Vagina (tissue), 2 donors: ENCODE data around the gene RAB4A. TPM values are rescaled to one million over a fixed set of nuclear protein-coding genes. Genes with fewer than 3 reads are reported as not detected.
A peak's percentile ranks its signal among the peaks of the same experiment; 100 is the strongest.

Experiments
- DNase-seq, 2 donors: peaks; one replicate each; pipeline ENCODE4 v3.0.0-alpha.2; 2017; ENCODE audit errors: extremely low spot score in 2 of 2
- H3K27ac ChIP-seq: fragments of 200-600 bp; sonication (generic); one replicate; pipeline ENCODE4 v1.5.1; 2019
- H3K27me3 ChIP-seq: fragments of 200-600 bp; sonication (generic); one replicate; pipeline ENCODE4 v1.5.1; 2019
- H3K36me3 ChIP-seq, 2 donors: fragments of 200-600 bp; sonication (generic); one replicate each; pipeline ENCODE4 v1.5.1; 2017 to 2019
- H3K4me1 ChIP-seq: fragments of 200-600 bp; sonication (generic); one replicate; pipeline ENCODE4 v1.5.1; 2019
- H3K4me3 ChIP-seq, 2 donors: fragments of 200-600 bp; sonication (generic); 1 replicate in 1 of 2; 2 replicates in 1 of 2; pipeline ENCODE4 v1.5.1; 2016 to 2019
- H3K9me3 ChIP-seq: fragments of 200-600 bp; sonication (generic); one replicate; pipeline ENCODE4 v1.5.1; 2019
- POLR2A ChIP-seq, 2 donors: fragments of 450-650 bp; IDR thresholded peaks; one replicate each; pipeline ENCODE4 v1.6.1; 2017; ENCODE audit warnings: antibody characterized with exemption in 2 of 2, mild to moderate bottlenecking in 2 of 2, moderate library complexity in 2 of 2
- POLR2AphosphoS5 ChIP-seq, 2 donors: sonication (generic); formaldehyde crosslinking; IDR thresholded peaks; one replicate each; pipeline ENCODE4 v1.9.0; 2017; ENCODE audit warnings: antibody characterized with exemption in 2 of 2, mild to moderate bottlenecking in 2 of 2, low read depth in 1 of 2; ENCODE audit not compliant: insufficient read depth in 1 of 2
- intact Hi-C: fragments of 100-400 bp; cut with DNase I; formaldehyde crosslinking; loops from one replicate; pipeline ENCODE4 v1.15.1; 2023
- total RNA-seq: library from RNA; depleted of rRNA; stranded (reverse); fragments of >200 nt; gene quantifications from one replicate; pipeline ENCODE4 v1.2.3, GENCODE V29; 2016
- TF ChIP-seq, protein P1 (sequence below), 3 experiments: fragments of 450-650 bp in 2 of 3; fragments of 200-600 bp in 1 of 3; sonication (generic) in 1 of 3; IDR thresholded peaks; one replicate each; pipeline ENCODE4 v1.5.1; 2017 to 2019; ENCODE audit warnings: antibody characterized with exemption in 3 of 3, mild to moderate bottlenecking in 2 of 3, moderate library complexity in 2 of 3

The RAB4A gene
- total RNA-seq, 1 donor from 2014 or later = 16.5 TPM

DNA sequence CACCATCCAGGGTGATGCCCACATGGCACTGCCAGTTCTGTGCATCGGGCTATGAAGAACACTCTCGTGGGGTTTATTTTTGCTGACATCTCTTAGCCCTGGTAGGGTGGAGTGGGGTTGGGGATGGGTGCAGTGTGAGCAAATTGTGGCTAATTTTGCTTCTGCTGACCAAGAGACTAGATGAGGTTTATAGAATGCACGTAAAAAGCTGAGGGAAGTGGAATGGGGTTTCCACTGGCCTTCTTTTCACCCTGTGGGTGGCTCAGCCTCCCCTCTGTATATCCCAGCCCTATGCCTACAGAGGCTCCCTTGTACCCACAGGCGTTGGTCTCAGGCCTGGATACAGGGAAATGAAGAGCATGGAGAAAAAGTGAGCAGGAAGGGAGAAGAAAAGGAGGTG lies 44.1 kb upstream of the RAB4A start:
- Histone ChIP-seq H3K9me3 (no peaks in the 10 kb centered on the region), H3K27ac (no peak overlapping the region), H3K4me1 (peaks cover 45% of the 10 kb centered on the region), H3K36me3 (no peaks in the 10 kb centered on the region), H3K27me3 (no peaks in the 10 kb centered on the region), H3K4me3 (no peak overlapping the region)
- intact Hi-C loops = loop anchor here (2.0 kb wide), 1 partner anchor 490 kb away; no protein-coding TSS in a partner anchor
- TF ChIP-seq, protein P1, sequence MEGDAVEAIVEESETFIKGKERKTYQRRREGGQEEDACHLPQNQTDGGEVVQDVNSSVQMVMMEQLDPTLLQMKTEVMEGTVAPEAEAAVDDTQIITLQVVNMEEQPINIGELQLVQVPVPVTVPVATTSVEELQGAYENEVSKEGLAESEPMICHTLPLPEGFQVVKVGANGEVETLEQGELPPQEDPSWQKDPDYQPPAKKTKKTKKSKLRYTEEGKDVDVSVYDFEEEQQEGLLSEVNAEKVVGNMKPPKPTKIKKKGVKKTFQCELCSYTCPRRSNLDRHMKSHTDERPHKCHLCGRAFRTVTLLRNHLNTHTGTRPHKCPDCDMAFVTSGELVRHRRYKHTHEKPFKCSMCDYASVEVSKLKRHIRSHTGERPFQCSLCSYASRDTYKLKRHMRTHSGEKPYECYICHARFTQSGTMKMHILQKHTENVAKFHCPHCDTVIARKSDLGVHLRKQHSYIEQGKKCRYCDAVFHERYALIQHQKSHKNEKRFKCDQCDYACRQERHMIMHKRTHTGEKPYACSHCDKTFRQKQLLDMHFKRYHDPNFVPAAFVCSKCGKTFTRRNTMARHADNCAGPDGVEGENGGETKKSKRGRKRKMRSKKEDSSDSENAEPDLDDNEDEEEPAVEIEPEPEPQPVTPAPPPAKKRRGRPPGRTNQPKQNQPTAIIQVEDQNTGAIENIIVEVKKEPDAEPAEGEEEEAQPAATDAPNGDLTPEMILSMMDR (IDR thresholded peaks at IDR 0.05) = no peak
- no peak for TF ChIP-seq POLR2A (IDR thresholded peaks at IDR 0.05)
- no peak for TF ChIP-seq POLR2AphosphoS5 (IDR thresholded peaks at IDR 0.05; ENCODE audit: insufficient read depth in 1 of 2, low read depth in 1 of 2)
- no peak for DNase-seq

DNA sequence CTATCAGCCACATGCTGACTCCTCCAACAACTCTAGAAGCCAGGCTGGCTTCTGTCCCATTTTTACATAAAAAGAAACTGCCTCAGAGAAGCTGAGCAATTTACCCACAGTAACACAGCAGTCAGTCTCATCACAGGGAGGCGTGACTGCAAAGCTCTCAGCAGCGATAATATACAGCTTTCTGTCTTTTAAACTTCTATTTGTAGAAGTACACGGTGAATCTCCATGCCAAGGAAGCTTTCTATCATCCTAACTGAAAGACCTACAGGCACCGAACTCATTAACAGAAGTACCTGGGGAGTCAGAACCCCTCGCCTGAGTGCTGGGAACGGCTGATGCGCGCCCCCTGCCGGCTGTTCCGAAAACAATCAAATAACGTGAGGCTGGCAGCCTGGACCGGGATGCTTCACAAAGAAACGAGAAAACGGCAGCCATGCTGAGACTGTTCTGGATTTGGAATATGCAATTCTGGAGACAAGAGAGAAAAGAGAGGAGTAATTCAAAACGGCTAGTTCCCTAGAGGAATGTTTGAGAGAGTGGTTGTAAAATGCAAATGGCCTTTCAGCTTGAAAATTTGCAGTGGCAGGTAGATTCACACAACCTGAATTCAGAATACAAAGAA lies 43.5 kb upstream of the RAB4A start:
- DNase-seq = peak in 1 of 2 donors; percentile 94
- Histone ChIP-seq H3K9me3 (no peaks in the 10 kb centered on the region), H3K27me3 (no peaks in the 10 kb centered on the region), H3K27ac (no peak overlapping the region), H3K4me1 (peaks cover 48% of the 10 kb centered on the region), H3K36me3 (no peaks in the 10 kb centered on the region), H3K4me3 (no peak overlapping the region)
- intact Hi-C loops = loop anchor here (2.0 kb wide), 1 partner anchor 491 kb away; no protein-coding TSS in a partner anchor
- TF ChIP-seq, protein P1 (IDR thresholded peaks at IDR 0.05) = peak; percentile 73 to 79 (median 73)
- TF ChIP-seq POLR2AphosphoS5 (IDR thresholded peaks at IDR 0.05; ENCODE audit: insufficient read depth in 1 of 2, low read depth in 1 of 2) = peak in 1 of 2 donors; percentile 30
- no peak for TF ChIP-seq POLR2A (IDR thresholded peaks at IDR 0.05)

DNA sequence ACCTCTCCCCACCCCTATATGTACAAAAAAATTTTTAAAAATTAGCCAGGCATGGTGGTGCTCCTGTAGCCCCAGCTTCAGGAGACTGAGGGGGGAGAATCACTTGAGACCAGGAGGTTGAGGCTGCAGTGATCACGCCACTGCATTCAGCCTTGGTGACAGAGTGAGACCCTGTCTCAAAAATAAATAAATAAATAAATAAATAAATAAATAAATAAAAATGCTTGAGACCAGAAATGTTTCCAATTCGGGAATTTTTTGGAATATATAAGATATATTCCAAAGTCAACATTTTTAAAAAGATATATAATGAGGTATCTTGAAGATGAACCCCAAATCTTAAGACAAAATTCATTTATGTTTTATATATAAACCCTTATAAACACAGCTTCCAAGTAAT lies 42.4 kb upstream of the RAB4A start:
- Histone ChIP-seq H3K27me3 (no peaks in the 10 kb centered on the region), H3K4me1 (peaks cover 49% of the 10 kb centered on the region), H3K9me3 (no peaks in the 10 kb centered on the region), H3K4me3 (no peak overlapping the region), H3K36me3 (no peaks in the 10 kb centered on the region), H3K27ac (no peak overlapping the region)
- no peak for TF ChIP-seq POLR2AphosphoS5 (IDR thresholded peaks at IDR 0.05; ENCODE audit: insufficient read depth in 1 of 2, low read depth in 1 of 2)
- TF ChIP-seq, protein P1 (IDR thresholded peaks at IDR 0.05) = no peak
- TF ChIP-seq POLR2A (IDR thresholded peaks at IDR 0.05) = no peak
- DNase-seq = no peak
- intact Hi-C loops = no loop called here

DNA sequence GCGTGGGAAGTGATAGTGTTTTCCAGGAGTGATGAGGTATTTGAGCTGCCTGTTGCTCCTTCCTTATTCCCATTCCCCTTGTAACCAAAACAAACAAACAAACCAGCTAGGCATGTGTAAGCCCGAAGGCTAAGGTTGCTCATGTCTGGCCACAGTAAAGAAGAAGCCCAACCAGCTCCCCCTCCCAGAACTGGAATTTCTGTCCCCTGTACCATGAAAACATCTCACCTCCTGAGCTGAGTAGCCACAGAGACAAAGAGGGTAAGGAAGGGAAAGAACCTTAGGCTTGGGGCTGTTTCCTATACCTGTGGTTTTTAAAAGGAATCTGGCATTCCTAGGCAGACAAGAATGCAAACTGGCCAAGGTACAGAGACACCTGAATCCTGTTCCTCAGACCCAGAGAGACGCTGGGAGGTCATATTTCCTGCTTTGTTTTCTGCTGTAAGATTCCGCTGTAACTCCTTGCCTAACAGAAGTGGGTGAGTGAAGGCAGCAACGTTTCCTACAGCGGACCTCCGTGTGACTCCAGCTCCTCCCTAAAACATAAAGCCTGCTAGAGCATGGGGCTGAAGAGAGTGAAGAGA lies 41.7 kb upstream of the RAB4A start:
- TF ChIP-seq, protein P1 (IDR thresholded peaks at IDR 0.05) = no peak
- TF ChIP-seq POLR2AphosphoS5 (IDR thresholded peaks at IDR 0.05; ENCODE audit: insufficient read depth in 1 of 2, low read depth in 1 of 2) (no peak), POLR2A (IDR thresholded peaks at IDR 0.05) (no peak)
- Histone ChIP-seq H3K36me3 (no peaks in the 10 kb centered on the region), H3K4me1 (peaks cover 49% of the 10 kb centered on the region), H3K4me3 (no peak overlapping the region), H3K27me3 (no peaks in the 10 kb centered on the region), H3K27ac (peak overlapping the region; percentile 60), H3K9me3 (no peaks in the 10 kb centered on the region)
- peak in 1 of 2 donors; percentile 61 for DNase-seq
- intact Hi-C loops = no loop called here

DNA sequence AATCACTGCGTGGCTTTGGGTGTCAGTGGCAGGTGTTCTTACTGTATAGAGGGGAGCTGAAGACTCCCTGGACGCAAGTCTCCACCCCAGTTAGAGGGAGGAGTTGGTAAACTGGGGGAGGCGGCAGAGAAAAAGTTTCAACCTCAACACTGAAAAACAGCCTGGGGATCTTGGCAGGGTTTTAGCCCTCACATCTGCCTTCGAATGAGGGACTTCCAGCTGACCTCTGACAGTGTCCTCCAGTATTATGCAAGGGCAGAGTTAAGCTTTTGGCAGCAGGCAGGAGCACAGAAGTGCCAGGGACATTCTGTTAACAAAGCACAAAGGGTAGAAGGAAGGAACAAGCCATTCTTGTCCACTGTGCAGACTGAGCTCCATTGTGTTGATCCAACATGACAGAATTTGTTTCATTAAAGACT lies 41.2 kb upstream of the RAB4A start:
- Histone ChIP-seq H3K27ac (peak overlapping the region; percentile 60), H3K36me3 (no peaks in the 10 kb centered on the region), H3K27me3 (no peaks in the 10 kb centered on the region), H3K4me1 (peaks cover 49% of the 10 kb centered on the region), H3K9me3 (no peaks in the 10 kb centered on the region), H3K4me3 (no peak overlapping the region)
- DNase-seq = no peak
- intact Hi-C loops = no loop called here
- TF ChIP-seq, protein P1 (IDR thresholded peaks at IDR 0.05) = no peak
- peak in 1 of 2 donors; percentile 74 for TF ChIP-seq POLR2AphosphoS5 (IDR thresholded peaks at IDR 0.05; ENCODE audit: insufficient read depth in 1 of 2, low read depth in 1 of 2)
- no peak for TF ChIP-seq POLR2A (IDR thresholded peaks at IDR 0.05)
